Amygdala (tissue), 56 donors: Measurements from ENCODE around the gene LRG1.
"Not testable (repeated sequence)": the region's sequence is repeated elsewhere in the genome, so short reads cannot be mapped to it uniquely, and the experiment has no call there.

Source experiments
- DNase-seq, 56 donors: peaks; one replicate each; lab custom pipeline; 2025; lab: John Stamatoyannopoulos, UW

LRG1 gene

DNA sequence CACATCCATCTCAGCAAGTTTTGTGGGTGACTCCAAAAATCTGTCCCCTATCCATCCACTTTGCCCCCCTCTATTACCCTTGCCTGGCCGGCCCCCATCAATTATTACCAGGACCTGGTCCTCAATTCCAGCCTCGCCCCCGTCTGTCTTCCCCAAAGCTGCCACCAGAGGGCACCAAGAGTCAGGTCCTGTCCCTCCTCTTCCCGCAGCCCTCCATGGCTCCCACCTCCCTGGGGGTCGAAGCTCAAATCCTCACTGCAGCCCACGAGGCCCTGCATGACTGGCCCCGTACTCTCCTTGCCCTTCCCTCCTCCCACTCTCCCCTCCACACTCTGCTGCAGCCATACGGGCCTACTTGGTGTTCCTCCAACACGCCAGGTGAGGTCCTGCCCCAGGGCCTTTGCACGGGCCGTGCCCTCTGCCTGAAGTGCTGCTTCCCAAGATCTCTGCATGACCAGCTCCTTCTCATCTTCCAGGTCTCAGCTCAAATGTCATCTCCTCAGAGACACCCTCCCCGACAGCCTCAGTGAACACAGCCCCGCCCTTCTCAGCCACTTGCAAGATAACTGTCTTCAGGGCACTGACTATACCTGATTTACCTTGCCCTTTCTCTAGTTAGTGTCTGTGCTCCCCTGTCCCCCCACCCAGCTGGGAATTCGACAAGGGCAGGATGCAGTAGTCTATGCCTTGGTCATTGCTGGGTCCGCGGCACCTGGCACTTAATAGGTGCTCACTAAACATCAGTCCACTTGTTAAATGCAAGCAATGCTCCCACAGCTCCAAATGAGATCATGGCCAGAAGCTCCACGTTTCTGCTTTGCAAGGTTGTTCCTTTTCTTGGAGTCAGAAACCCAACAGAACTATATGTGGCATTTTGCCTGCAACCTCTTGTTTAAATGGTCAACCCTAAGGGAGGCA, 36.4 kb upstream of the LRG1 start:
- DNase-seq, result peak in 22 of 56 donors; percentile 2 to 54 (median 20)

DNA sequence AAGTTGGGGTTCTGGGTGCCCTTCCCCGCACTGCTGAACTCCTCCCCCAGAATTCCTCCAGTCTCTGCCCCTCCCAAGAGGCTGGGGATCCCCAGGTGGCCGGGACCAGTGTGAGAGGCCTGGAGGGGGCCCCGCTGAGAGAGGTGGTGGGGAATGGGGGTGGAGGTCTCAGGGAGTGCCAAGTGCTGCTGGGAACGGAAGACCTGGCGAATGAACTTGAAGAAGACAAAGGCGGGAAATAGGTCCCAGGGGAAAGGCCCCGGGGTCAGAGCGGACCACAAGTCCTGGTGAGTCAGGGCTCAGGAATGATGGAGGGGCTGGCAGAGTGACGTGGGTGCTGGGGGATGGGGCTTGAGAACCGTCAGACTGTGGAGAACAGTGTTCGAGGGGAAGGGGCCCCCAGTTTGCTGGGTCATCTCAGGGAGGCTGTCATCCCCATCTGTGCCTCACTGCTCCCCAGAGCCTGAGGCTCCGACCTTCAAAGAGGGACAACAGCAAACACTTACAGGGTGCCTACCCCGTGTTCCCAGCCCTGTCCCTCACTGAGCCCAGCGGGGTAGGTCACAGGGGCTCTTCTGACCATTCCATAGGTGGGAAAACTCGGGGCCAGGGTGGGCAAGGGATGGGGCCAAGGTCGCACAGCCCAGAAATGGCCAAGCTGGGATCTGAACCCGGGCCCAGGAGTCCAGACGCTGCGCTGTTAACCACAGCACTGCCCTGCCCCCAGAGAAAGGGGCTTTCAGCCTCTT, 35.6 kb upstream of the LRG1 start:
- DNase-seq, result no peak

DNA sequence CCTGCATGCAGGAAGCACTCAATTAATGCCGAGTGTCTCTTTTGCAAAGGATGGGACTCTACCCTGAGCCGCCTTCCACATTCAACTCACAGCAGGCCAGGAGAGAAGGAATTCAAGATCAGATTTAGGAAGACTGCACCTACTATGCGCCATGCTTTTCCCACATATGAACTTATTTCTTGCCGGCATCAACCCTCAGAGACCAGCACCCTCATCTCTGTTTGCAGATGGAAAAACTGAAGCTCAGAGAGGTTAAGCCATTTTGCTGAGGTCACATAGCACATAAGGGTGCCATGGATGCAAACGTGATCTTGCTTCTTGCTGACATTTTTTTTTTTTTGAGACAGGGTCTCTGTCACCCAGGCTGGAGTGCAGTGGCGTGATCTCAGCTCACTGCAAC, 33.8 kb upstream of the LRG1 start:
- DNase-seq, result no peak

DNA sequence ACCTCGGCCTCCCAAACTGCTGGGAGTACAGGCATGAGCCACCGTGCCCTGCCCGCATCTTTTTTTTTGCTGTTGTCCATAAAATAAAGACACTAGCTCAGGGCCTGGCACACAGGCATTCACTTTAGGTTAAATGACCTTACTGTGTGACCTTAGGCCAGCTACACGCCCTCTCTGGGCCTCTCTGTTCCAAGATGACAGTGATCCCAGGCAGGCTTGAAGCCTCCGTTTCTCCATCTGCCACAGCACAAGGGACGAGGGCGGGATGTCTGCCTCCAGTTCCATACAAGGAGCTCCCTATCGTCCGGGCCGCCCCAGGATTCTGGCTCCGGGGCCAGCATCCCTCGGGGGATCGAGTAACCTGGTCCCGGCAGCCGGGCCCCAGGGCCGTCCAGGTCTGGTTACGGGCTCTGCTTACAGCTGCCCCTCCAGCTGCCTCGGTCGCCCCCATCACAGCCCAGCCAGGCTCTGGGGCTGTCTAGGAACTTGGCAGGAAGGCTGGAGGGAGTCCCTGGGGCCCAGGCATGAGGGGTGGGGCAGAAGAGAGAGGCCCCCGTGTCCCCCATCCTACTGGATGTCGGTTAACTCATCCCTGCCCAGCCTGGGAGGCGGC, 31.6 kb upstream of the LRG1 start:
- no peak for DNase-seq

DNA sequence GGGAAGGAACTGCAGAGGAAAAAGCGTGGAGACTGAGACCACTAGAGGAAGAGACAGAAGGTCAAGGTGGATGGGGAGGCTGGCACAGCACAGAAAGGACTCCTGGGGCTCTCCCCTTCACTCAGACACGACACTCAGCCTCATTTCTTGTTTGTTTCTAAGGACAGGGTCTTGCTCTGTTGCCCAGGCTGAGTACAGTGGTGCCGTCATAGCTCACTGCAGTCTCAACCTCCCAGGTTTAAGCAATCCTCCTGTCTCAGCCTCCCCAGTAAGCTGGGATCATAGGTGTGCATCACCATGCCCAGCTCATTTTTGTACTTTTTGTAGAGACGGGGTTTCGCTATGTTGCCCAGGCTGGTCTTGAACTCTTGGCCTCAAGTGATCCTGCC, 31.1 kb upstream of the LRG1 start:
- no peak for DNase-seq

DNA sequence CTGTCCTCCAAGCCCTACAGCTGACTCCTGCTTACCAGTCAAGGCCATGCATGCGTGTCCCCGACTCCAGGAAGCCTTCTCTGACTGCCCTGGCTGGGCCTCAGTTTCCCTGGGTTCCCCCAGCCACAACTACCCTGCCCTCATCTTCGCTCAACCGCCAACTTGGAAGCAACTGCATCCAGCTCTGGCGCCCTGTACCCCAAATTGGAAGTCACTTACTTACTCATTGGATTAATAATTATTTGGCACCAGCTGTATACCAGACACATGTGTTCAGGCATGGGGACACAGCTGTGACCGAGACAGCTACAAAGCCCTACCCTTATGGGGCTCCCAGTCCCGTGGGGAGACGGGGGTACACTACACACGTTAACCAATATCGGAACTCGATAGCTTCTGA, 30.6 kb upstream of the LRG1 start:
- no peak for DNase-seq

DNA sequence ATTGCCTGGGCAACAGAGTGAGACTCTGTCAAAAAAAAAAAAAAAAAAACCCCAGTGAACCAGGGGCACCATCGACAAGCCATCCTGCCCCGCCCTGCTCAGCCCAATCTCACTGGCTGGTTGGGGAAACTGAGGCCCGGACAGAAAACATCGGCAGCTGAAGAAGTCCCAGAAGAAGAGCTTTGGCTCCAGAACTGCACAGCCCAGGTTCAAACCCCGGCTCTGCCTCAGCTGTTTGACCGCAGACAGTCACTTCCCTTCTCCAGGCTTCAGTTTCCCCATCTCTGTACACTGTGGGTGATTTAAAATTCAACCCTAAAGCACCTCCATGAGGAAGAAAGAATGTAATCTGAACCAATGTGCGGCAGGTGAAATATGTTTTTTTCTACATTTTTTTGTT, 29.1 kb upstream of the LRG1 start:
- no peak for DNase-seq

DNA sequence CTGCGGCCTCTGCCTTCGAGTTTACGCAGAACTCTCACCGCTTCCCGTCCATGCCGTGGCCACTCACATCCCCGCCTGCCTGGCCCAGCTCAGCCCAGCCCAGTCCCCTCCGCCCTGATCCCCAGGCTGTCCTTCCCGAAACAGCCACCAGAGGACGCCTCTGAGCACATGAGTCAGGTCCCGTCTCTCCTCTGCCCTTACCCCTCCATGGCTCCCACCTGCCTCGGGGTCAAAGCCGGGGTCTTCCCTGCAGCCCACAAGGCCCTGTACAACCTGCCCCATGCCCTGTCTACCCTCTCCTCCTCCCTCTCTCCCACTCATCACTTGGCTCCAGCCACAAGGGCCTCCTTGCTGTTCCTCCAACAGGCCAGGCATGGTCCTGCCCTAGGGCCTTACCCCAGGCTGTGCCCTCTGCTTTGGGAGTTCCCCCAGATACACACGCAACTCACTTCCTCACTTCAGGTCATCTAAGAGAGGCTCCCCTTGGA, 27.8 kb upstream of the LRG1 start:
- peak in 11 of 56 donors; percentile 1 to 40 (median 9) for DNase-seq

DNA sequence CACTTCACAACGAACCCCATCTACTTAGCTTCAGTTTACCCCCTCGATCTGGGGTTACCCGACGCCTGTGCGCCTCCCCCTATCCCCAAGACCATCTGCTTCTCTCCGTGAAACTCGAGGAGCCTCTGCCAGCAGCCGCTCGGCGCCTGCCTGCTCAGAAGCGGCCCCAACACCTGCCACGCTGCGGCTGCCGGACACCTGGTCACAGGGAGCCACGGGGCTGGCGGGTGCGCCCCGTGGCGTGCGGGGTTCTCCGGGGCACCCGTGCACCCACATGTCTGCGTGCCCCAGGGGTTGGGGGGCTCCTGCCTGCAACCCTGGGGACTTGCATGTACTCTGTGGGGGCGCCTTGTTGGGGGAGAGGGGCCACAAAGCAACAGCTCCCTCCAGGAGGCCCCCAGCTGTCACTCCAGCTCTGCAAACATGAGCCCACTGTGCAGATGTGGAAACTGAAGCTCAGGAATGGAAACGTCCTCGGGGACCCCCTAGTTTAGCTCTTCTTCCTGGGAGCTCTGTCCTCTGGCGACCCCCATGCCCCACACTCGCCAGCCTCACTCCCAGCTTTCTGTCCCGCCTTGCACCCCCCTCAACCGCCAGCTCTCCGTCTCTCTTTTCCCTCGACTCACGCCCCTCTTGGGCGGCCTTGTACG, 26.7 kb upstream of the LRG1 start:
- DNase-seq, result no peak

DNA sequence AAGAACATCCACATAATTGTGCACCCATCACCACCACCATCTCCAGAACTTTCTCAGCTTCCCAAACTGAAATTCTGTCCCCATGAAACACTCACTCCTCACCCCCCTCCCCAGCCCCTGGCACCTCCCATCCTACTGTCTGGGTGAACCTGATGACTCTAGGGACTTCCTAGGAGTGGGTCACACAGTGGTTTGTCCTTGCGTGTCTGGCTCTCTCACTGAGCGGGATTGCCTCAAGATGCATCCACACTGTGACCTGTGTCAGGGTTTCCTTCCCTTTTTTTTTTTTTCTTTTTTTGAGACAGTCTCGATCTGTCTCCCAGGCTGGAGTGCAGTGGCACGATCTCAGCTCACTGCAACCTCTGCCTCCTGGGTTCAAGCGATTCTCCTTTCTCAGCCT, 23.7 kb upstream of the LRG1 start:
- not testable (repeated sequence) for DNase-seq

DNA sequence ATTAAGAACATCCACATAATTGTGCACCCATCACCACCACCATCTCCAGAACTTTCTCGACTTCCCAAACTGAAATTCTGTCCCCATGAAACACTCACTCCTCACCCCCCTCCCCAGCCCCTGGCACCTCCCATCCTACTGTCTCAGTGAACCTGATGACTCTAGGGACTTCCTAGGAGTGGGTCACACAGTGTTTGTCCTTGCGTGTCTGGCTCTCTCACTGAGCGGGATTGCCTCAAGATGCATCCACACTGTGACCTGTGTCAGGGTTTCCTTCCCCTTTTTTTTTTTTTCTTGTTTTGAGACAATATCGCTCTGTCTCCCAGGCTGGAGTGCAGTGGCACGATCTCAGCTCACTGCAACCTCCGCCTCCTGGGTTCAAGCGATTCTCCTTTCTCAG, 22.2 kb upstream of the LRG1 start:
- not testable (repeated sequence) for DNase-seq

DNA sequence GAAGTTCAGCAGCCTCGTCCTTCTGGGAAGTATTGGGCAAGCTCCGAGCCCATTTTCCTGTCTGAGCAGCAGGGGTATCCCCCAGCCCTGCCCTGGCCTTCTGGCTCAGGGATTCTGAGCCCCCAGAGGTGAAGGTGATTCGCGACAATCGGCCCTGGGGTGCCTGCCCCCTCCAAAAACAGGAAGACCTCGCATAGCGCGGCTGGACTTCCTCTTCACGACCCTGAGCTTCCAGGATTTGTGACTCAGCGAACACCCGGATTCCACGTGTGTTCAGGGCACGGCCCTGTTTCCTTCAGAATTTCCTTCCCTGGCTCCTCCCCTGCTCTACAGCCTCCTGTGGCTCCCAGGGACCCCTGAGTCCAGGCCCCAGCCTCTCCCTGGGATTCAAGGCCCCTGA, 19.7 kb upstream of the LRG1 start, which contains the start of gene SEMA6B:
TSS of gene SEMA6B (minus strand) at position 116 of the 400 bp plus-strand sequence. CDS start 1,227 bp downstream, outside the sequence.
- DNase-seq, result peak in 3 of 56 donors; percentile 4 to 16 (median 11)

DNA sequence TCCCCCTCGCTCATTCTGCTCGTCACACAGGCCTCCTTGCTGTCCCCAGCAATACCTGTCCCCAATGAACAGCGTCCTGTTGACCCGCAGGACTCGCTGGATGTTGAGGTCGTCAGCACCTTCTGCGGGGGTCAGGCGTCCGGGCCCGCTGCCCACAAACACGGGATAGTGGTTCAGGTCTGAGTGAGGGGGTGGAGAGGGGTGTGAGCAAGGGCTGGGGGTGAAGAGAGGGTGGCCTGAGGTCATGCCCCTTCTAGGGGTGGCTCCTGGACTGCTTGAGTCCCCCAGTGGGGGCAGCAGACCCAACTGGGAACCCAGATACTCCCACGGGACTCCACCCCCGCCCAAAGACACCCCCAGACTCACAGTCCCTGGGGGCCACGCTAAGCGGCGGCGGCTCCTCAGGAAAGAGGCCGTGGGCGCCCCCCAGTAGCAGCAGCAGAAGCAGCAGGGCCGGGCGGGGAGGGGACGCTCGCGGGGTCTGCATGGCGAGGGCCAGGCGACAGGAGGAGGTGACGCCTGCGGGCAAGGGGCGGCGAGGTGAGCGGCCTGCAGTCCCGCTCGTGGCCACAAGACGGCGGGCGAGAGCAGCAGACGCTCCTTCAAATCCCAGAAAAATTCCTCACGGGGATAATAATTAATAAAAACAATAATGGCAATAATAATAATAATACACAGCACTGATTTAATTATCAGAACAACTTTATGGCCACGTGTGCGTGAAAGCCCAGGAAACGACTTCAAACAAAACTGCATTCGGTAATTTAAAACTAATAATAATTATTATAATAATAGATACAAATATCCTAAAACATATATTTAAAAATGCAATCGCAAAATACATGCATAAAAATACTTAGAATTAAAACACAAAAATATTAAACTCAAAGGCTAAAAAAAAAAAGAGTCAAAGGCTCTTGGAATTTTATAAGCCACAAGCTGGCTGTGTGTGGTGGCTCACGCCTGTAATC, 18.4 kb upstream of the LRG1 start:
- DNase-seq, result peak in 2 of 56 donors; percentile 7 to 25

DNA sequence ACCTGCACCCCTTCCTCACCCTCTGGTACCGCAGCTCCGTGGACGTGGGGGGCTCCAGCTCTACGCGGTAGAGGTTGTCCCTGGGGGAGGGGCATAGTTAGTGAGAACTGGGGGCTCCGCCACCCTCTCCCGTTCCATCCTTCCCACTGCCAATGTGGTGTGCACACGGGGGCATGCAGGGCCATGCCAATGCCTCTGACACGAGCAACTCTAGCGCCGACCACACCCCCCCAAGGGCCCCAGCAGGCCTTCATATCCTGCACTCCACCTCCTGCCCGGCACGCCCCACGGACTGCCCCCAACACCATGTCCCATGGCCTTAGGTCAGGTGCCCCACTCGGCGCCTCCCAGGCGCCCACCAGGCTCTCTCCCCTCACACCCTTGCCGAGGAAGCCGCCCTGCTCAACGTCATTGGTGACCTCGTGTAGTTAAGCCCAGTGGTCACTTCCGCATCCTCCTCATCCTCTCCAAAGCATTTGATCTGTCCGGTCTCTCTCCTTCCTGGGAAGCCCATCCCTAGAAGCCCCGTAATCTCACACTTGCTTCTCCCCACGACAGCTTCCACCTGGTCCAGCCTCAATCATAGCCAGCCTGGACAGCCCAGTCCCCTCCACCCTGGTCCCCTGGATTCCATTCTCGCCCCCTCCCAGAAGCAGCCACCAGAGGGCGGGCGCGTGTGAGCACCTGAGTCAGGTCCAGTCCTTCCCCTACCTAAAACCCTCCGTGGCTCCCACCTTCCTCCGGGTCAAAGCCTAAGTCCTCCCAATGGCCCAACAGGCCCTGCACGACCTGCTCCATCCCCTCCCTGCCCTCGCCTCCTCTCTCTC, 17.5 kb upstream of the LRG1 start:
- DNase-seq, result no peak

DNA sequence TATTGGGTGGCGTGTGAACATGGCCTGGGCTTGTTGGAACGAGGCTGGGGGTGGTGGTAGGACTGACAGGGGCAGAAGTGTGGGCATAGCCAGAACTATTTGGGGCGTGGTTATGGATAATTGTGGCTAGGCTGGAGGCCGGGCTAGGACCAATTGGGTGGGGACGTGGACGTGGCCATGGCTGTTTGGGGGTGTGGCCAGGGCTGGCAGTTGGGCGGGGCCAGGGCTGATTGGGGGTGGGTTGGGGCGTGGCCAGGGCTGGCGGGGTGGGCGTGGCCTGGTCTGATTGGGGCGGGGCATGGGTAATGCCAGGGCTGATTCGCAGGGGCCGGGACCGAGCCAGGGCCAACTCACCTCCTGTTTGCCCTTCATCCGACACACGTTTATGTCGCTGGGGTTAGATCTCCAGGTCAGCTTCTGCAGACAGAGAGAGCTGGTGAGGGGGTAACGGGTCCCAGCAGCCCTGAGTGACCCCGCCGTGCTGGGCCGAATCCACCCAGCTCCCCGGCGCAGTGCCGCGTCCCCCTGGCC, 16.8 kb upstream of the LRG1 start:
- DNase-seq, result no peak

DNA sequence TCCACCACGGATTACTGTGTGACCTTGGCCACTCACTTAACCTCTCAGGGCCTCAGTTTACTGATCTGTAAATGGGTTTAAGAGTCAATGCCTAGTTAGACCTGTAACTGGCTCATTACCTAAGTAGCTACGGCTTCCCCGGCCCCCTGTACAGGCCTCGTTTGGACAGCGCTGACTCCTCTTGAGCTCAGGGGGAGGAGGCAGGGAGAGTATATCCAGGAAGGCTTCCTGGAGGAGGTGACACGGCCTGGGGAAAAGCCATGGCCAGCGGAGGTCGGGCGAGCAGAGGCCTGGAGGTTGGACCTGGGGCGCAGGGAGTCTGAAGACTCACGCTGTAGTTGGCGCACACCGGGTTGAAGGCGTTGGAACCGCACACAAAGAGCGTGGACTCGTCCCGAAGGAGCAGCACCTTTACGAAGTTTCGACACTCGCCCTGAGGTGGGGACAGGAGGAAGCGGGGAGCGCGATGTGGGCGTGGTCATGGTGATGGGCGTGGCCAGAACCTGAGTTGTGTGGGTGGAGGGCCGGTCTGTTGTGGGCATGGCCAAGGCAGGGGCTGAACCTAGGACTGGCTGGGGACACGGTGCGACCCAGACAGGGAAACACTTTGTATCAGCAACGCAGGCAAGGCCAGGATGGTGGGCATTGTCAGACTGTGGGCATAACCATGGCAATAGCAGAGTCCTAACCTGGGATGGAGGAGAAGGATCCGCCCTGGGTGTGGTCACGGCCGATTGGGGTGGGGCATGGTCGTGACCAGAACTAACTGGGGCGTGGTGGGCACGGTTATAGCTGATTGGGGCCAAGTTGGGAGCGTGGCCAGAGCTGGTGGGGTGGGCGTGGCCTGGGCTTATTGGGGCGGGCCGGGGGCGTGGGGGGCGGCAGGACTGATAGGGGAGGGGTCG, 16.1 kb upstream of the LRG1 start:
- no peak for DNase-seq

DNA sequence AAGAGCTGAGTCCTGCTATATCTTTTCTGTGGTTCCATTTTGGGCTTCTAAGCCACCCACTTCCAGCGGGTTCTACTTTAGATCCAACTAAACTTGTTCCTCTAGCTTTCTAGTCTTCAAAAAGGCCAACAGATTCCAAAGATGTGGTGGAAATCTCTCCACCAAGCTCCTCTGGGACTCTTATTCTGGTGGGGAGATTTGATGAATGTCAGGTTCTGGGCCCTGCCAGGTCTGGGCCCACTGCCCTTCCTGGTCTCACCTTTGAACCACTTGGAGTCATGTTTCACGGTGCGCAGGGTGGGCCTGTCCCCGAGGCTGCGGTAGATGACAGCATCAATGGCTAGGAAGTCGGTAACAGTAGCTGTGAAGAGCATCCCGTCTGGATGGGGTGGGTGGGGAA, 14.9 kb upstream of the LRG1 start:
- DNase-seq, result no peak
